ENCODE measurements around the gene WASF3.

The WASF3 gene

DNA sequence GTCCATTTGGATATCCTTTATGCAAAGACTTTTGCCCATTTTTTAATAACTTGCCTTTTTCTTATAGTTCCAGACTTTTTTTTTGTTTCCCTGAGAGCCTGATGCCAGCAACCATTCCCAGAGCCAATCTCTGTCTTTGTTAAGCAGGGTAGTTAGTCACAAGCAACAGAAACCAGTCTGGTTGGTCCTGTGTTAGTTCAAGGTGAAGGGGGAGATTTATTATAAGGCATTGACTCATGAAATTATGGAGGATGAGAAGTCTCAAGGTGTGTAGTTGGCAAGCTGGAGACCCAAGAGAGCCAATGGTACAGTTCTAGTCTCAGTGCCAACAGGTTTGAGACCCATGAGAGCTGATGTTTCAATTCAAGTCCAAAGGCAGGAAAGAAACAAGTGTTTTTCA is 170.2 kb downstream of the WASF3 start:
- DNase-seq (ENCODE audit: low read depth in 1 of 2, low spot score in 1 of 2), result no peak
- TF ChIP-seq, protein P1, sequence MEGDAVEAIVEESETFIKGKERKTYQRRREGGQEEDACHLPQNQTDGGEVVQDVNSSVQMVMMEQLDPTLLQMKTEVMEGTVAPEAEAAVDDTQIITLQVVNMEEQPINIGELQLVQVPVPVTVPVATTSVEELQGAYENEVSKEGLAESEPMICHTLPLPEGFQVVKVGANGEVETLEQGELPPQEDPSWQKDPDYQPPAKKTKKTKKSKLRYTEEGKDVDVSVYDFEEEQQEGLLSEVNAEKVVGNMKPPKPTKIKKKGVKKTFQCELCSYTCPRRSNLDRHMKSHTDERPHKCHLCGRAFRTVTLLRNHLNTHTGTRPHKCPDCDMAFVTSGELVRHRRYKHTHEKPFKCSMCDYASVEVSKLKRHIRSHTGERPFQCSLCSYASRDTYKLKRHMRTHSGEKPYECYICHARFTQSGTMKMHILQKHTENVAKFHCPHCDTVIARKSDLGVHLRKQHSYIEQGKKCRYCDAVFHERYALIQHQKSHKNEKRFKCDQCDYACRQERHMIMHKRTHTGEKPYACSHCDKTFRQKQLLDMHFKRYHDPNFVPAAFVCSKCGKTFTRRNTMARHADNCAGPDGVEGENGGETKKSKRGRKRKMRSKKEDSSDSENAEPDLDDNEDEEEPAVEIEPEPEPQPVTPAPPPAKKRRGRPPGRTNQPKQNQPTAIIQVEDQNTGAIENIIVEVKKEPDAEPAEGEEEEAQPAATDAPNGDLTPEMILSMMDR (IDR thresholded peaks at IDR 0.05; ENCODE audit: insufficient read depth, low read length), result no peak
- TF ChIP-seq POLR2AphosphoS5 (IDR thresholded peaks at IDR 0.05; ENCODE audit: low read depth), result no peak
- TF ChIP-seq SPI1 (IDR thresholded peaks at IDR 0.05; ENCODE audit: borderline replicate concordance, low read depth), result no peak
- no peak for TF ChIP-seq GABPA (IDR thresholded peaks at IDR 0.05; ENCODE audit: low read depth)
- TF ChIP-seq, protein P2, sequence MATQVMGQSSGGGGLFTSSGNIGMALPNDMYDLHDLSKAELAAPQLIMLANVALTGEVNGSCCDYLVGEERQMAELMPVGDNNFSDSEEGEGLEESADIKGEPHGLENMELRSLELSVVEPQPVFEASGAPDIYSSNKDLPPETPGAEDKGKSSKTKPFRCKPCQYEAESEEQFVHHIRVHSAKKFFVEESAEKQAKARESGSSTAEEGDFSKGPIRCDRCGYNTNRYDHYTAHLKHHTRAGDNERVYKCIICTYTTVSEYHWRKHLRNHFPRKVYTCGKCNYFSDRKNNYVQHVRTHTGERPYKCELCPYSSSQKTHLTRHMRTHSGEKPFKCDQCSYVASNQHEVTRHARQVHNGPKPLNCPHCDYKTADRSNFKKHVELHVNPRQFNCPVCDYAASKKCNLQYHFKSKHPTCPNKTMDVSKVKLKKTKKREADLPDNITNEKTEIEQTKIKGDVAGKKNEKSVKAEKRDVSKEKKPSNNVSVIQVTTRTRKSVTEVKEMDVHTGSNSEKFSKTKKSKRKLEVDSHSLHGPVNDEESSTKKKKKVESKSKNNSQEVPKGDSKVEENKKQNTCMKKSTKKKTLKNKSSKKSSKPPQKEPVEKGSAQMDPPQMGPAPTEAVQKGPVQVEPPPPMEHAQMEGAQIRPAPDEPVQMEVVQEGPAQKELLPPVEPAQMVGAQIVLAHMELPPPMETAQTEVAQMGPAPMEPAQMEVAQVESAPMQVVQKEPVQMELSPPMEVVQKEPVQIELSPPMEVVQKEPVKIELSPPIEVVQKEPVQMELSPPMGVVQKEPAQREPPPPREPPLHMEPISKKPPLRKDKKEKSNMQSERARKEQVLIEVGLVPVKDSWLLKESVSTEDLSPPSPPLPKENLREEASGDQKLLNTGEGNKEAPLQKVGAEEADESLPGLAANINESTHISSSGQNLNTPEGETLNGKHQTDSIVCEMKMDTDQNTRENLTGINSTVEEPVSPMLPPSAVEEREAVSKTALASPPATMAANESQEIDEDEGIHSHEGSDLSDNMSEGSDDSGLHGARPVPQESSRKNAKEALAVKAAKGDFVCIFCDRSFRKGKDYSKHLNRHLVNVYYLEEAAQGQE (IDR thresholded peaks at IDR 0.05; ENCODE audit: insufficient replicate concordance, low read depth), result no peak
- Histone ChIP-seq H3K4me3 (replicated peaks; ENCODE audit: insufficient read depth, low read length) (no peak overlapping the region), H3K27me3 (ENCODE audit: insufficient read depth, poor library complexity, severe bottlenecking) (no peaks in the 10 kb centered on the region), H3K27ac (replicated peaks) (no peak overlapping the region)

DNA sequence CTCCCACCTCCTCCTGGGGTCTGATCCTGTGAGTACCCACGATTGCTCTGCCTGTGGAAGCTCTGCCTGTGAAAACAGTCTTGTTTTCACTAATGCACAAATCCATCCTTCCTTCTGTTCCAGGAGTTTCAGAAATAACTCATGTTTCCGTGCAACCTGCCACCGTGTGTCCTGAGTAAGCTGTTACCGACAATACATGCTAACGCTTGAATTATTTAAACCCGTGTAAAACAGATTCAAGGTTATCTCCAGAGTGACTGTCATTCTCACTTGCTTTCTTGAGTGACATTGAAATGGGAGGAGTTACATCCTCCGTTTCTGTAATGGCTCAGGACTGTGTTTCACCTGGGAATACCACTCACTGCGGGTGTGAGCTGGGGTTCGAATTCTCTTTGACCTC is 178.2 kb downstream of the WASF3 start:
- Histone ChIP-seq H3K27me3 (ENCODE audit: insufficient read depth, poor library complexity, severe bottlenecking) (no peaks in the 10 kb centered on the region), H3K27ac (replicated peaks) (no peak overlapping the region), H3K4me3 (replicated peaks; ENCODE audit: insufficient read depth, low read length) (no peak overlapping the region)
- DNase-seq (ENCODE audit: low read depth in 1 of 2, low spot score in 1 of 2), result no peak
- no peak for TF ChIP-seq GABPA (IDR thresholded peaks at IDR 0.05; ENCODE audit: low read depth)
- TF ChIP-seq SPI1 (IDR thresholded peaks at IDR 0.05; ENCODE audit: borderline replicate concordance, low read depth), result no peak
- TF ChIP-seq POLR2AphosphoS5 (IDR thresholded peaks at IDR 0.05; ENCODE audit: low read depth), result no peak
- TF ChIP-seq, protein P1 (IDR thresholded peaks at IDR 0.05; ENCODE audit: insufficient read depth, low read length), result no peak
- TF ChIP-seq, protein P2 (IDR thresholded peaks at IDR 0.05; ENCODE audit: insufficient replicate concordance, low read depth), result no peak
